K562 (cell line): Measurements from ENCODE around the gene NALCN. TPM values are rescaled to one million over a fixed set of nuclear protein-coding genes. Genes with fewer than 3 reads are reported as not detected.

Source experiments
- ARID3B ChIP-seq: fragments of 250-450 bp; sonication (Bioruptor Pico); IDR thresholded peaks from 2 replicates; pipeline ENCODE4 v1.4.0; 2020; ENCODE audit warnings: borderline replicate concordance
- HBP1 ChIP-seq: fragments of 450-650 bp; formaldehyde crosslinking; IDR thresholded peaks from 2 replicates; pipeline ENCODE4 v1.4.0; 2022; ENCODE audit warnings: missing genetic modification characterization
- MED1 ChIP-seq: sonication (generic); formaldehyde crosslinking; IDR thresholded peaks from 2 replicates; pipeline ENCODE4 v1.8.1; 2023; ENCODE audit warnings: missing genetic modification reagents, borderline replicate concordance
- MIER1 ChIP-seq: fragments of 450-650 bp; IDR thresholded peaks from 2 replicates; pipeline ENCODE4 v1.6.1; 2016; ENCODE audit warnings: antibody characterized with exemption, mild to moderate bottlenecking, low read depth
- RBM25 ChIP-seq: fragments of 200-400 bp; formaldehyde crosslinking; IDR thresholded peaks from 2 replicates; pipeline ENCODE4 v1.6.1; 2018; ENCODE audit warnings: low read length, low read depth, moderate library complexity; ENCODE audit not compliant: severe bottlenecking
- TFE3 ChIP-seq: fragments of 450-650 bp; formaldehyde crosslinking; IDR thresholded peaks from 2 replicates; pipeline ENCODE4 v1.4.0; 2020; ENCODE audit warnings: mild to moderate bottlenecking, mixed read lengths
- ZNF274 ChIP-seq: IDR thresholded peaks from 2 replicates; pipeline ENCODE4 v1.6.1; 2011; ENCODE audit warnings: low read depth, mild to moderate bottlenecking, low read length, moderate library complexity, borderline replicate concordance
- polyA plus RNA-seq, 8 experiments: library from polyadenylated mRNA; depleted of rRNA in 4 of 8; stranded (reverse) in 5 of 8; unstranded in 3 of 8; fragments of >200 nt; fragmentation: Nextera tagmentation in 2 of 8; fragmentation: Illumina TruSeq in 1 of 8; extraction: Ambion mirVana in 2 of 8; extraction: Trizol in 1 of 8; gene quantifications; 2 replicates each; pipeline versions ENCODE4 v1.2.1 to v1.2.3, GENCODE V29; 2011 to 2014; ENCODE audit warnings: inconsistent platforms in 1 of 8, missing spikeins in 1 of 8
- total RNA-seq, 7 experiments: library from RNA; depleted of rRNA in 6 of 7; stranded (reverse); fragments of >200 nt in 6 of 7; fragmentation: Illumina TruSeq in 2 of 7; extraction: Trizol in 2 of 7; gene quantifications; 2 replicates each; pipeline versions ENCODE4 v1.2.1 to v1.2.3, GENCODE V29; 2011 to 2021; ENCODE audit warnings: low replicate concordance in 1 of 7

Gene NALCN
- total and polyA plus RNA-seq, 9 of the 15 experiments (the other 6 are each of a cell fraction or from before 2014, with no cell fraction given): not detected

GRCh38 chr13:101383595-101383994 is 32.7 kb downstream of the NALCN start (continued):
- TF ChIP-seq TFE3 (CRISPR knock-in tag): no peak
- no peak for TF ChIP-seq HBP1 (CRISPR knock-in tag)
- no peak for TF ChIP-seq RBM25
- TF ChIP-seq ARID3B (CRISPR knock-in tag): no peak
- TF ChIP-seq MIER1: no peak
- no peak for TF ChIP-seq ZNF274
- TF ChIP-seq MED1: no peak
